HepG2 (cell line): ENCODE data around the gene LSMEM2. TPM values are rescaled to one million over a fixed set of nuclear protein-coding genes. Genes with fewer than 3 reads are reported as not detected.

Source experiments
- CREM ChIP-seq, 2 experiments: sonication (generic) in 1 of 2; formaldehyde crosslinking in 1 of 2; IDR thresholded peaks; 2 replicates each; pipeline versions ENCODE4 v1.4.0 to v1.6.1; 2016 to 2020; ENCODE audit warnings: antibody characterized with exemption in 1 of 2, mild to moderate bottlenecking in 1 of 2, missing genetic modification reagents in 1 of 2
- KDM2A ChIP-seq: sonication (generic); formaldehyde crosslinking; IDR thresholded peaks from 2 replicates; pipeline ENCODE4 v1.4.0; 2020; ENCODE audit warnings: low read depth, missing genetic modification reagents, borderline replicate concordance
- MAZ ChIP-seq, 2 experiments: sonication (generic) in 1 of 2; formaldehyde crosslinking in 1 of 2; IDR thresholded peaks; 2 replicates each; pipeline versions ENCODE4 v1.5.0 to v1.6.1; 2012 to 2020; ENCODE audit warnings: low read depth in 2 of 2, mild to moderate bottlenecking in 2 of 2, borderline replicate concordance in 1 of 2, improper control_type of control experiment in 1 of 2, low read length in 1 of 2, missing genetic modification reagents in 1 of 2, moderate library complexity in 1 of 2
- MTA1 ChIP-seq: sonication (generic); formaldehyde crosslinking; IDR thresholded peaks from 2 replicates; pipeline ENCODE4 v1.4.0; 2020; ENCODE audit warnings: missing genetic modification reagents, mild to moderate bottlenecking, borderline replicate concordance
- RBFOX2 ChIP-seq: fragments of 200-400 bp; formaldehyde crosslinking; IDR thresholded peaks from 2 replicates; pipeline ENCODE4 v1.6.1; 2017; ENCODE audit warnings: low read depth, mild to moderate bottlenecking, low read length
- SAP130 ChIP-seq: IDR thresholded peaks from 2 replicates; pipeline ENCODE4 v1.6.1; 2016; ENCODE audit warnings: low read depth
- SOX5 ChIP-seq: IDR thresholded peaks from 2 replicates; pipeline ENCODE4 v1.6.1; 2016; ENCODE audit warnings: borderline replicate concordance
- SRY ChIP-seq: sonication (generic); formaldehyde crosslinking; IDR thresholded peaks from 2 replicates; pipeline ENCODE4 v1.8.0; 2022; ENCODE audit warnings: mild to moderate bottlenecking, missing genetic modification reagents
- TBP ChIP-seq: sonication (generic); formaldehyde crosslinking; IDR thresholded peaks from 2 replicates; pipeline ENCODE4 v1.5.0; 2020; ENCODE audit warnings: missing genetic modification reagents
- ZMAT3 ChIP-seq: sonication (generic); formaldehyde crosslinking; conservative IDR thresholded peaks from 2 replicates; pipeline ENCODE4 v1.7.0; 2021; ENCODE audit warnings: missing genetic modification reagents
- ZNF205 ChIP-seq: IDR thresholded peaks from 2 replicates; pipeline ENCODE4 v1.6.1; 2018; ENCODE audit warnings: missing biosample characterization, missing genetic modification reagents
- ZNF598 ChIP-seq: sonication (generic); formaldehyde crosslinking; IDR thresholded peaks from 2 replicates; pipeline ENCODE4 v1.5.1; 2020; ENCODE audit warnings: mild to moderate bottlenecking, missing genetic modification reagents, borderline replicate concordance
- polyA plus RNA-seq, 8 experiments: library from polyadenylated mRNA; depleted of rRNA in 3 of 8; stranded (reverse) in 7 of 8; unstranded in 1 of 8; fragments of >200 nt; fragmentation: Illumina TruSeq in 4 of 8; extraction: Trizol in 4 of 8; gene quantifications; 2 replicates each; pipeline versions ENCODE4 v1.2.1 to v1.2.3, GENCODE V29; 2011 to 2016; ENCODE audit warnings: low read depth in 4 of 8, missing spikeins in 1 of 8, mixed read lengths in 1 of 8; ENCODE audit not compliant: insufficient read depth in 1 of 8
- total RNA-seq, 5 experiments: library from RNA; depleted of rRNA; stranded (reverse); fragments of >200 nt; fragmentation: Illumina TruSeq; extraction: Trizol; gene quantifications; 2 replicates each; pipeline ENCODE4 v1.2.3, GENCODE V29; 2016; ENCODE audit warnings: low read depth in 1 of 5
- TF ChIP-seq, protein P1 (sequence below): sonication (generic); formaldehyde crosslinking; IDR thresholded peaks from 2 replicates; pipeline ENCODE4 v1.9.0; 2021; ENCODE audit warnings: missing genetic modification reagents, borderline replicate concordance
- TF ChIP-seq, protein P2 (sequence below): sonication (generic); formaldehyde crosslinking; IDR thresholded peaks from 2 replicates; pipeline ENCODE4 v1.9.0; 2022; ENCODE audit warnings: low read depth, missing genetic modification reagents
- TF ChIP-seq, protein P3 (sequence below), 2 experiments: sonication (generic) in 1 of 2; formaldehyde crosslinking in 1 of 2; IDR thresholded peaks; 2 replicates each; pipeline versions ENCODE4 v1.4.0 to v1.6.1; 2016 to 2020; ENCODE audit warnings: borderline replicate concordance in 1 of 2, low read depth in 1 of 2, mild to moderate bottlenecking in 1 of 2, missing genetic modification reagents in 1 of 2
- TF ChIP-seq, protein P4 (sequence below): sonication (generic); formaldehyde crosslinking; conservative IDR thresholded peaks from 2 replicates; pipeline ENCODE4 v1.4.0; 2020; ENCODE audit warnings: missing genetic modification reagents

Gene LSMEM2
- total and polyA plus RNA-seq, 2 of the 13 experiments (the other 11 are each of a cell fraction or from before 2014, with no cell fraction given): 0.07 to 0.41 TPM

- TF ChIP-seq MAZ (IDR thresholded peaks at IDR 0.05; ENCODE audit: borderline replicate concordance, low read depth, low read length) (no peak), MAZ (CRISPR knock-in tag; IDR thresholded peaks at IDR 0.05; ENCODE audit: low read depth) (no peak; the same call in 1 of the 2 replicates), ZNF205 (CRISPR knock-in tag) (0 out of 2 replicates have a peak, but pooled peaks have one; percentile 38), CREM (IDR thresholded peaks at IDR 0.05) (no peak), CREM (CRISPR knock-in tag; IDR thresholded peaks at IDR 0.05) (no peak), ZMAT3 (CRISPR knock-in tag) (peak; percentile 79; the same call in 1 of the 2 replicates), SAP130 (CRISPR knock-in tag) (peak; percentile 63), ZNF598 (CRISPR knock-in tag) (0 out of 2 replicates have a peak, but pooled peaks have one; percentile 13), RBFOX2 (peak; percentile 86), MTA1 (peak; percentile 64; the same call in 1 of the 2 replicates), TBP (CRISPR knock-in tag) (no peak), SOX5 (CRISPR knock-in tag) (no peak), SRY (no peak), KDM2A (CRISPR knock-in tag) (no peak)
- TF ChIP-seq, protein P1, sequence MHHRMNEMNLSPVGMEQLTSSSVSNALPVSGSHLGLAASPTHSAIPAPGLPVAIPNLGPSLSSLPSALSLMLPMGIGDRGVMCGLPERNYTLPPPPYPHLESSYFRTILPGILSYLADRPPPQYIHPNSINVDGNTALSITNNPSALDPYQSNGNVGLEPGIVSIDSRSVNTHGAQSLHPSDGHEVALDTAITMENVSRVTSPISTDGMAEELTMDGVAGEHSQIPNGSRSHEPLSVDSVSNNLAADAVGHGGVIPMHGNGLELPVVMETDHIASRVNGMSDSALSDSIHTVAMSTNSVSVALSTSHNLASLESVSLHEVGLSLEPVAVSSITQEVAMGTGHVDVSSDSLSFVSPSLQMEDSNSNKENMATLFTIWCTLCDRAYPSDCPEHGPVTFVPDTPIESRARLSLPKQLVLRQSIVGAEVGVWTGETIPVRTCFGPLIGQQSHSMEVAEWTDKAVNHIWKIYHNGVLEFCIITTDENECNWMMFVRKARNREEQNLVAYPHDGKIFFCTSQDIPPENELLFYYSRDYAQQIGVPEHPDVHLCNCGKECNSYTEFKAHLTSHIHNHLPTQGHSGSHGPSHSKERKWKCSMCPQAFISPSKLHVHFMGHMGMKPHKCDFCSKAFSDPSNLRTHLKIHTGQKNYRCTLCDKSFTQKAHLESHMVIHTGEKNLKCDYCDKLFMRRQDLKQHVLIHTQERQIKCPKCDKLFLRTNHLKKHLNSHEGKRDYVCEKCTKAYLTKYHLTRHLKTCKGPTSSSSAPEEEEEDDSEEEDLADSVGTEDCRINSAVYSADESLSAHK (CRISPR knock-in tag): no peak
- TF ChIP-seq, protein P2, sequence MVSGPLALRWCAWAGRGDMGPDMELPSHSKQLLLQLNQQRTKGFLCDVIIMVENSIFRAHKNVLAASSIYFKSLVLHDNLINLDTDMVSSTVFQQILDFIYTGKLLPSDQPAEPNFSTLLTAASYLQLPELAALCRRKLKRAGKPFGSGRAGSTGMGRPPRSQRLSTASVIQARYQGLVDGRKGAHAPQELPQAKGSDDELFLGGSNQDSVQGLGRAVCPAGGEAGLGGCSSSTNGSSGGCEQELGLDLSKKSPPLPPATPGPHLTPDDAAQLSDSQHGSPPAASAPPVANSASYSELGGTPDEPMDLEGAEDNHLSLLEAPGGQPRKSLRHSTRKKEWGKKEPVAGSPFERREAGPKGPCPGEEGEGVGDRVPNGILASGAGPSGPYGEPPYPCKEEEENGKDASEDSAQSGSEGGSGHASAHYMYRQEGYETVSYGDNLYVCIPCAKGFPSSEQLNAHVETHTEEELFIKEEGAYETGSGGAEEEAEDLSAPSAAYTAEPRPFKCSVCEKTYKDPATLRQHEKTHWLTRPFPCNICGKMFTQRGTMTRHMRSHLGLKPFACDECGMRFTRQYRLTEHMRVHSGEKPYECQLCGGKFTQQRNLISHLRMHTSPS (CRISPR knock-in tag): 0 out of 2 replicates have a peak, but pooled peaks have one; percentile 37
- TF ChIP-seq, protein P3, sequence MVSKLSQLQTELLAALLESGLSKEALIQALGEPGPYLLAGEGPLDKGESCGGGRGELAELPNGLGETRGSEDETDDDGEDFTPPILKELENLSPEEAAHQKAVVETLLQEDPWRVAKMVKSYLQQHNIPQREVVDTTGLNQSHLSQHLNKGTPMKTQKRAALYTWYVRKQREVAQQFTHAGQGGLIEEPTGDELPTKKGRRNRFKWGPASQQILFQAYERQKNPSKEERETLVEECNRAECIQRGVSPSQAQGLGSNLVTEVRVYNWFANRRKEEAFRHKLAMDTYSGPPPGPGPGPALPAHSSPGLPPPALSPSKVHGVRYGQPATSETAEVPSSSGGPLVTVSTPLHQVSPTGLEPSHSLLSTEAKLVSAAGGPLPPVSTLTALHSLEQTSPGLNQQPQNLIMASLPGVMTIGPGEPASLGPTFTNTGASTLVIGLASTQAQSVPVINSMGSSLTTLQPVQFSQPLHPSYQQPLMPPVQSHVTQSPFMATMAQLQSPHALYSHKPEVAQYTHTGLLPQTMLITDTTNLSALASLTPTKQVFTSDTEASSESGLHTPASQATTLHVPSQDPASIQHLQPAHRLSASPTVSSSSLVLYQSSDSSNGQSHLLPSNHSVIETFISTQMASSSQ (IDR thresholded peaks at IDR 0.05; ENCODE audit: low read depth): no peak
- TF ChIP-seq, protein P3 (CRISPR knock-in tag; IDR thresholded peaks at IDR 0.05; ENCODE audit: borderline replicate concordance): no peak
- TF ChIP-seq, protein P4, sequence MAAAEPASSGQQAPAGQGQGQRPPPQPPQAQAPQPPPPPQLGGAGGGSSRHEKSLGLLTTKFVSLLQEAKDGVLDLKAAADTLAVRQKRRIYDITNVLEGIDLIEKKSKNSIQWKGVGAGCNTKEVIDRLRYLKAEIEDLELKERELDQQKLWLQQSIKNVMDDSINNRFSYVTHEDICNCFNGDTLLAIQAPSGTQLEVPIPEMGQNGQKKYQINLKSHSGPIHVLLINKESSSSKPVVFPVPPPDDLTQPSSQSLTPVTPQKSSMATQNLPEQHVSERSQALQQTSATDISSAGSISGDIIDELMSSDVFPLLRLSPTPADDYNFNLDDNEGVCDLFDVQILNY (CRISPR knock-in tag): no peak
These were observed 43.7 kb downstream of the LSMEM2 start, which contains the start of gene HYAL2 (continued) for GRCh38 chr3:50322386-50323091.
